AG04449 (cell line): ENCODE measurements around the gene PATJ.
"Not testable (repeated sequence)": the region's sequence is repeated elsewhere in the genome, so short reads cannot be mapped to it uniquely, and the experiment has no call there.

Experiments used
- CTCF ChIA-PET: fragments of 350-600 bp; formaldehyde crosslinking; extraction: SDS; loops from one replicate; lab custom pipeline; 2021; ENCODE audit warnings: antibody characterized with exemption; lab: Yijun Ruan, JAX
- POLR2A ChIA-PET: fragments of 400-600, 350-600 bp; formaldehyde crosslinking; extraction: SDS; loops from one replicate; lab custom pipeline; 2020; ENCODE audit warnings: antibody characterized with exemption, inconsistent platforms; lab: Yijun Ruan, JAX
- DNase-seq: peaks from one replicate; pipeline ENCODE4 v3.0.0-alpha.2; 2010; ENCODE audit warnings: low read depth, low spot score
- H3K4me3 ChIP-seq: 2 replicates; pipeline ENCODE4 v1.5.1; 2011; ENCODE audit warnings: low read depth, mild to moderate bottlenecking, control low read depth, low read length
- CTCF ChIP-seq: IDR thresholded peaks from one replicate; pipeline ENCODE4 v1.5.1; 2011; ENCODE audit warnings: mild to moderate bottlenecking, moderate library complexity, low read length, control low read depth, inconsistent platforms; ENCODE audit not compliant: insufficient read depth; ENCODE audit errors: missing control alignments

PATJ gene

GRCh38 chr1:61741711-61742619 is at the start of gene PATJ:
TSS of gene PATJ (plus strand) at chr1:61742480. CDS start at chr1:61762893, 20,413 bp downstream.
- DNase-seq = no peak
- peak within 1 kb of the TSS; percentile 71 for H3K4me3 ChIP-seq
- CTCF ChIA-PET = no interaction called here
- POLR2A ChIA-PET = interaction anchor here (0.5 kb wide), 1 partner anchor 329 kb away, joined by 3 read pairs; no protein-coding TSS in a partner anchor
- no peak for TF ChIP-seq CTCF

GRCh38 chr1:61699911-61700851 is 42.1 kb upstream of the PATJ start:
- POLR2A ChIA-PET = no interaction called here
- no peak overlapping the region for H3K4me3 ChIP-seq
- CTCF ChIA-PET = no interaction called here
- DNase-seq = no peak
- no peak for TF ChIP-seq CTCF

GRCh38 chr1:61708953-61709907 is 33.0 kb upstream of the PATJ start:
- POLR2A ChIA-PET = no interaction called here
- TF ChIP-seq CTCF = no peak
- no peak for DNase-seq
- no peak overlapping the region for H3K4me3 ChIP-seq
- CTCF ChIA-PET = no interaction called here

GRCh38 chr1:61709908-61710289 is 32.4 kb upstream of the PATJ start:
- no peak overlapping the region for H3K4me3 ChIP-seq
- POLR2A ChIA-PET = no interaction called here
- CTCF ChIA-PET = no interaction called here
- DNase-seq = no peak
- TF ChIP-seq CTCF = no peak

GRCh38 chr1:61711257-61711656 is 31.0 kb upstream of the PATJ start:
- H3K4me3 ChIP-seq, POLR2A ChIA-PET, CTCF ChIA-PET, DNase-seq: not testable (repeated sequence)

GRCh38 chr1:61711969-61712368 is 30.3 kb upstream of the PATJ start:
- POLR2A ChIA-PET = no interaction called here
- DNase-seq = no peak
- CTCF ChIA-PET = no interaction called here

GRCh38 chr1:61718996-61719663 is 23.1 kb upstream of the PATJ start:
- CTCF ChIA-PET = interaction anchor here (1.6 kb wide), 1 partner anchor 134 kb away, joined by 7 read pairs; no protein-coding TSS in a partner anchor
- H3K4me3 ChIP-seq, POLR2A ChIA-PET, DNase-seq: not testable (repeated sequence)

More at GRCh38 chr1:61711969-61712368, 30.3 kb upstream of the PATJ start:
- TF ChIP-seq CTCF = no peak
- no peak overlapping the region for H3K4me3 ChIP-seq
